Neutrophil (primary cell): ENCODE results near the gene OR6M1.

Source experiments
- H3K27ac ChIP-seq: fragments of 200-600 bp; sonication (generic); 2 replicates; pipeline ENCODE4 v1.5.1; 2016; ENCODE audit warnings: mild to moderate bottlenecking, moderate library complexity
- H3K27me3 ChIP-seq: fragments of 200-600 bp; sonication (generic); 2 replicates; pipeline ENCODE4 v1.6.0; 2016; ENCODE audit warnings: mild to moderate bottlenecking
- H3K36me3 ChIP-seq: fragments of 200-600 bp; sonication (generic); 2 replicates; pipeline ENCODE4 v1.5.1; 2017
- H3K4me1 ChIP-seq, 2 experiments: fragments of 200-600 bp in 1 of 2; sonication (generic) in 1 of 2; 1 replicate in 1 of 2; 2 replicates in 1 of 2; pipeline versions ENCODE4 v1.5.1 to v1.6.1; 2013 to 2016; ENCODE audit warnings: low read depth in 1 of 2, low read length in 1 of 2, mild to moderate bottlenecking in 1 of 2, moderate library complexity in 1 of 2; ENCODE audit not compliant: control insufficient read depth in 1 of 2, insufficient read depth in 1 of 2
- H3K4me3 ChIP-seq, 2 experiments: fragments of 200-600 bp in 1 of 2; sonication (generic) in 1 of 2; 1 replicate in 1 of 2; 2 replicates in 1 of 2; pipeline ENCODE4 v1.5.1; 2013 to 2016; ENCODE audit warnings: low read depth in 1 of 2, low read length in 1 of 2, mild to moderate bottlenecking in 1 of 2, moderate library complexity in 1 of 2
- H3K9me3 ChIP-seq: fragments of 200-600 bp; sonication (generic); 2 replicates; pipeline ENCODE4 v1.5.1; 2016
- CTCF ChIP-seq: fragments of 200-600 bp; sonication (generic); IDR thresholded peaks from 2 replicates; pipeline ENCODE4 v1.5.1; 2016; ENCODE audit warnings: antibody characterized with exemption

OR6M1 gene

GRCh38 chr11:123770712-123771111, 35.4 kb downstream of the OR6M1 start:
- Histone ChIP-seq H3K9me3 (no peaks in the 10 kb centered on the region), H3K4me3 (no peak overlapping the region)
- TF ChIP-seq CTCF, result no peak

GRCh38 chr11:123765601-123766000, 40.5 kb downstream of the OR6M1 start:
- Histone ChIP-seq H3K27ac (no peak overlapping the region), H3K4me1 (no peaks in the 10 kb centered on the region), H3K27me3 (no peaks in the 10 kb centered on the region), H3K4me3 (no peak overlapping the region), H3K36me3 (no peaks in the 10 kb centered on the region), H3K9me3 (no peaks in the 10 kb centered on the region)
- no peak for TF ChIP-seq CTCF

More at GRCh38 chr11:123770712-123771111, 35.4 kb downstream of the OR6M1 start:
- no peaks in the 10 kb centered on the region for H3K36me3 ChIP-seq
- H3K27ac ChIP-seq, result no peak overlapping the region
- no peaks in the 10 kb centered on the region for H3K27me3 ChIP-seq
- no peaks in the 10 kb centered on the region for H3K4me1 ChIP-seq

DNA sequence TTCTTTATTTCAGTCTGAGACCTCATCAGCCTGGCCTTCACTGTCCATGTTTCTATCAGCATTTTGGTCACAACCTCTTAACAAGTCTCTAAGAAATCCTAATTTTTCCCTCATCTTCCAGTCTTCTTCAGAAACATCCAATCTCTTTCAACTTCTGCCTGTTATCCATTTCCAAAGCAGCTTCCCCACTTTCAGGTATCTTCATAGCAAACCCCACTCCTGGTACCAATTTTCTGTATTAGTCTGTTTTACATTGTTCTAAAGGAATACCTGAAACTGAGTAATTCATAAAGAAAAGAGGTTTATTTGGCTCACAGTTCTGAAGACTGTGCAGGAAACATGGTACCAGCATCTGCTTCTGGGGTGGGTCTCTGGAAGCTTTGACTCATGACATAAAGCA, 43.7 kb downstream of the OR6M1 start:
- no peak overlapping the region for H3K4me3 ChIP-seq
- no peaks in the 10 kb centered on the region for H3K36me3 ChIP-seq
- no peak overlapping the region for H3K27ac ChIP-seq
- H3K9me3 ChIP-seq, result no peaks in the 10 kb centered on the region
- TF ChIP-seq CTCF, result no peak
- H3K4me1 ChIP-seq, result no peaks in the 10 kb centered on the region
- no peaks in the 10 kb centered on the region for H3K27me3 ChIP-seq

DNA sequence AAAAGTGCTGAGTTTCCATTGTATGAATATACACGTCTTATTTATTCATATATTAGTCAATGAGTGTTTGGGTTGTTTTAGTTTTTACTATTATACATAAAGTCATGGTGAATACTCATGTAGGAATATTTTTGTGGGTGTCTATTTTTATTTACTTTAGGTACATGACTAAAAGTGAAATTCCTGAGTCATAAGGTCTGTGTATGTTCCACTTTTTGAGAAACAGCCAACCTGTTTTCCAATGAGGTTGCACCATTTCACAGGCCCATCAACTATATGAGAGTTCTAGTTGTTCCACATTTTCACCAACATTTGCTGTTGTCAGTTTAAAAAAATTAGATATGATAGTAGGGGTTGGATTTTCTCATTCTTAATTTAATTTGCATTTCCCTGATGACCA, 45.3 kb downstream of the OR6M1 start:
- TF ChIP-seq CTCF, result no peak
- H3K9me3 ChIP-seq, result no peaks in the 10 kb centered on the region
- no peak overlapping the region for H3K4me3 ChIP-seq
- no peak overlapping the region for H3K27ac ChIP-seq
- H3K27me3 ChIP-seq, result no peaks in the 10 kb centered on the region
- H3K4me1 ChIP-seq, result no peaks in the 10 kb centered on the region
- H3K36me3 ChIP-seq, result no peaks in the 10 kb centered on the region

DNA sequence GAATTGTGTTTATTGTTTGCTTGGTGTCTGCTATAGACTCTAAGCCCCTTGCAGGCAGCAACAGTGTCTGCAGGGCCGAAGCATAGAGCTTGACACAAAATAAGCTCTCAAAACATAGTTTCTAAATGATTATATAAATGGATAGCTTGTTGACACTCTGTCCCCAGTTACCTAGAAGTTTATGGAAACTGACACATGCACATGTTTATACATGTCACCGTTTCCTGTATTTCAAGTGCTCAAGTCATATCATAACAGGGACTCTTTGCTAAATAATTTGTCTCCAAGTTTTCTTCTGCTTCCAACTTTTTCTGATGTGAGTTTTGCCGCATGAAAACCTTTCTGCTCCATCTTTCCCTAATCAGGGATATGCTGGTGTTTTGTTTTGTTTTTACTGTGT, 48.2 kb downstream of the OR6M1 start:
- H3K36me3 ChIP-seq, result no peaks in the 10 kb centered on the region
- no peak for TF ChIP-seq CTCF
- H3K27me3 ChIP-seq, result no peaks in the 10 kb centered on the region
- H3K27ac ChIP-seq, result no peak overlapping the region
- no peaks in the 10 kb centered on the region for H3K4me1 ChIP-seq
- no peaks in the 10 kb centered on the region for H3K9me3 ChIP-seq
- no peak overlapping the region for H3K4me3 ChIP-seq

GRCh38 chr11:123755813-123756212, 50.3 kb downstream of the OR6M1 start:
- no peak for TF ChIP-seq CTCF
- H3K36me3 ChIP-seq, result no peaks in the 10 kb centered on the region
- no peaks in the 10 kb centered on the region for H3K4me1 ChIP-seq
- H3K27ac ChIP-seq, result no peak overlapping the region
- H3K4me3 ChIP-seq, result no peak overlapping the region
- H3K9me3 ChIP-seq, result no peaks in the 10 kb centered on the region
- no peaks in the 10 kb centered on the region for H3K27me3 ChIP-seq
